ENCODE data around the gene GRAMD1A.

- no peak for TF ChIP-seq CTCF (IDR thresholded peaks at IDR 0.05)
- TF ChIP-seq EZH2 (IDR thresholded peaks at IDR 0.05; ENCODE audit: borderline replicate concordance, insufficient read depth, low read depth, low read length, poor library complexity, severe bottlenecking), result no peak
Observed at GRCh38 chr19:35000338-35000646, 169 bp downstream of the GRAMD1A start.
